ENCODE results near the gene FRMPD4. TPM values are rescaled to one million over a fixed set of nuclear protein-coding genes. Genes with fewer than 3 reads are reported as not detected.

Gene FRMPD4
- total RNA-seq, 1 donor from 2014 or later = 0.07 TPM

DNA sequence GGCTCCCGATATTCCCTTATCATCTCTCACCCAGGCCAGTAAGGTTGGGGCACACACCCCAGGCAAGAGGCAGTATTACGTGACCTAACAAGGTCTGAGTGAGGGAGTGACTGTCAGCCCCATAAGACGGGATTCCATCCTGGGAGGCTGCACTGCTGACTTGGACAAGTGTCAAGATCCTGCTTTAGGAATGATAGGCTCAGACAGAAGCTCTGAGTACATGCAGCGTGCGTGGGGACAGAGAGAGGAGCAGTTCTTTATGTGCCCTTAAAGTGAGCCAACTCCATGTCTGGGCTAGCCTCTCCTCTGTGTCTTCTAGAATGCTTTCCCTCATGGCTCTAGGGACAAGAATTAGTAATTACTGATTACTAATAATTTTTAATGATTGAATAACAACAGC lies 510.7 kb downstream of the FRMPD4 start:
- TF ChIP-seq, protein P1, sequence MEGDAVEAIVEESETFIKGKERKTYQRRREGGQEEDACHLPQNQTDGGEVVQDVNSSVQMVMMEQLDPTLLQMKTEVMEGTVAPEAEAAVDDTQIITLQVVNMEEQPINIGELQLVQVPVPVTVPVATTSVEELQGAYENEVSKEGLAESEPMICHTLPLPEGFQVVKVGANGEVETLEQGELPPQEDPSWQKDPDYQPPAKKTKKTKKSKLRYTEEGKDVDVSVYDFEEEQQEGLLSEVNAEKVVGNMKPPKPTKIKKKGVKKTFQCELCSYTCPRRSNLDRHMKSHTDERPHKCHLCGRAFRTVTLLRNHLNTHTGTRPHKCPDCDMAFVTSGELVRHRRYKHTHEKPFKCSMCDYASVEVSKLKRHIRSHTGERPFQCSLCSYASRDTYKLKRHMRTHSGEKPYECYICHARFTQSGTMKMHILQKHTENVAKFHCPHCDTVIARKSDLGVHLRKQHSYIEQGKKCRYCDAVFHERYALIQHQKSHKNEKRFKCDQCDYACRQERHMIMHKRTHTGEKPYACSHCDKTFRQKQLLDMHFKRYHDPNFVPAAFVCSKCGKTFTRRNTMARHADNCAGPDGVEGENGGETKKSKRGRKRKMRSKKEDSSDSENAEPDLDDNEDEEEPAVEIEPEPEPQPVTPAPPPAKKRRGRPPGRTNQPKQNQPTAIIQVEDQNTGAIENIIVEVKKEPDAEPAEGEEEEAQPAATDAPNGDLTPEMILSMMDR (conservative IDR thresholded peaks at IDR 0.05) = no peak
- Mint-ChIP-seq H3K9me3 (peaks cover 11% of the 10 kb centered on the region), H3K4me1 (no peaks in the 10 kb centered on the region), H3K36me3 (ENCODE audit: low read depth) (no peaks in the 10 kb centered on the region), H3K27ac (ENCODE audit: unreplicated experiment) (no peak overlapping the region), H3K27me3 (ENCODE audit: low read depth) (peaks cover 10% of the 10 kb centered on the region), H3K4me3 (no peak overlapping the region)
- DNase-seq (ENCODE audit: low read depth, low spot score) = no peak

DNA sequence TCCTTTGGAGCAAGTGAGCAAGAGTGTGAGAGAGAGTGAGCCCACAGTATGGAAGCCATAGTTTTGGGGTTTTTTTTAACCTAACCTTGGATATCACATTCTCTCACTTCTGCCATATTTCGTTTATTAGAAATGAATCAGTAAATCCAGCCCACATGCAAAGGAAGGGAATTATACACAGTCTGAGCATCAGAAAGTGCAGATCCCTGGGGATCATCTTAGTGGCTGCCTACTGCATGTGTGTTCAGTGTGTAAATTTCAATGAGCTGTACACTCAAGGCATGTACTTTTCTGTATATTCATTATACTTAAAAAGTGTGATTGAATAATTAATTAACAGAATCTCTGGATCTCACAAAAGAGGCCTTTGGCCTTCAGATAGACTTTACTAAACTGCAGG lies 519.2 kb downstream of the FRMPD4 start:
- Mint-ChIP-seq H3K27ac (ENCODE audit: unreplicated experiment) (no peak overlapping the region), H3K9me3 (peaks cover 8% of the 10 kb centered on the region), H3K4me1 (peaks cover 5% of the 10 kb centered on the region)

DNA sequence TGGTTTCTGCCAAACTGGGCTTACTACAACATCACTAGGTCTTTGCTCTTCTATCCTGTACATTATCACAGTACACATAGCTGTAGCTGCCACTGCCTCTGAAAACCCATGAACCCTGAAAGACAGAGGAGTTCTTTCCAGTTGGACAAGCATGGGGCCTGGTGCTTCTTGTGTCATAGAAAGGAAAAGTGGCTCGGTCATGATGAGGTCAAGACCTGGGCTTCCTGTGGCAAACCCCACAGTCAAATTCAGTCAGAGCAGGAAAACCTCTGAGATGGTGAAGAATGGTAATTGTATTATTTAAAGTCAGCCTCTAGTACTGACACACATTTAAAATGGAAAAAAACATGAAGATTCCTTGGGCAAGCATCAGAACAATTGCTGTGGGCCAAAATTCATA lies 519.6 kb downstream of the FRMPD4 start:
- peaks cover 5% of the 10 kb centered on the region for H3K4me1 Mint-ChIP-seq
- H3K9me3 Mint-ChIP-seq = peaks cover 9% of the 10 kb centered on the region
- H3K27me3 Mint-ChIP-seq (ENCODE audit: low read depth) = no peaks in the 10 kb centered on the region
- H3K4me3 Mint-ChIP-seq = no peak overlapping the region
- no peaks in the 10 kb centered on the region for H3K36me3 Mint-ChIP-seq (ENCODE audit: low read depth)
- no peak for DNase-seq (ENCODE audit: low read depth, low spot score)
- TF ChIP-seq, protein P1 (conservative IDR thresholded peaks at IDR 0.05) = no peak
- no peak overlapping the region for H3K27ac Mint-ChIP-seq (ENCODE audit: unreplicated experiment)

More for the DNA sequence above, 519.2 kb downstream of the FRMPD4 start:
- DNase-seq (ENCODE audit: low read depth, low spot score) = no peak
- H3K36me3 Mint-ChIP-seq (ENCODE audit: low read depth) = no peaks in the 10 kb centered on the region
- TF ChIP-seq, protein P1 (conservative IDR thresholded peaks at IDR 0.05) = no peak
- H3K4me3 Mint-ChIP-seq = no peak overlapping the region
- no peaks in the 10 kb centered on the region for H3K27me3 Mint-ChIP-seq (ENCODE audit: low read depth)

DNA sequence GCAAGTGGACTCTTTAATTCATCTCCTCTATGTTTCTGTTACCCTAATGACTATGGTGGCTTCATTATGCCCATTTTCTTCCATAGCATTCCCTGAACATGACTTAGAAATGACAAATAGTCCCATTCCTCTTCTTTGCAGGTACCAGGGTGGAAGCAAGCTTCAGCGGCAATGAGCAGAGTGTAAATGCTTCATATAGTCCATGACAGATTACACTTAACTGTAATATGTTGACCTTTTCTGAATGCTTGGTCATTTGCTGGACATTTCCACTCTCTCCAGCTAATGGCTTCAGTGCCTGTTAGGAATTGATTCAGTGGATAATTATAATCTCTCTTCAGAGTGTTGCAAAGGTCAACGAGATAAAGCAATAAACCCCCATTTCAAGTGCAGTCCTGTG lies 523.2 kb downstream of the FRMPD4 start:
- TF ChIP-seq, protein P1 (conservative IDR thresholded peaks at IDR 0.05) = no peak
- no peak overlapping the region for H3K27ac Mint-ChIP-seq (ENCODE audit: unreplicated experiment)
- no peak for DNase-seq (ENCODE audit: low read depth, low spot score)
- peaks cover 15% of the 10 kb centered on the region for H3K9me3 Mint-ChIP-seq
- no peaks in the 10 kb centered on the region for H3K27me3 Mint-ChIP-seq (ENCODE audit: low read depth)
- H3K36me3 Mint-ChIP-seq (ENCODE audit: low read depth) = no peaks in the 10 kb centered on the region
- H3K4me1 Mint-ChIP-seq = peaks cover 5% of the 10 kb centered on the region
- H3K4me3 Mint-ChIP-seq = no peak overlapping the region

DNA sequence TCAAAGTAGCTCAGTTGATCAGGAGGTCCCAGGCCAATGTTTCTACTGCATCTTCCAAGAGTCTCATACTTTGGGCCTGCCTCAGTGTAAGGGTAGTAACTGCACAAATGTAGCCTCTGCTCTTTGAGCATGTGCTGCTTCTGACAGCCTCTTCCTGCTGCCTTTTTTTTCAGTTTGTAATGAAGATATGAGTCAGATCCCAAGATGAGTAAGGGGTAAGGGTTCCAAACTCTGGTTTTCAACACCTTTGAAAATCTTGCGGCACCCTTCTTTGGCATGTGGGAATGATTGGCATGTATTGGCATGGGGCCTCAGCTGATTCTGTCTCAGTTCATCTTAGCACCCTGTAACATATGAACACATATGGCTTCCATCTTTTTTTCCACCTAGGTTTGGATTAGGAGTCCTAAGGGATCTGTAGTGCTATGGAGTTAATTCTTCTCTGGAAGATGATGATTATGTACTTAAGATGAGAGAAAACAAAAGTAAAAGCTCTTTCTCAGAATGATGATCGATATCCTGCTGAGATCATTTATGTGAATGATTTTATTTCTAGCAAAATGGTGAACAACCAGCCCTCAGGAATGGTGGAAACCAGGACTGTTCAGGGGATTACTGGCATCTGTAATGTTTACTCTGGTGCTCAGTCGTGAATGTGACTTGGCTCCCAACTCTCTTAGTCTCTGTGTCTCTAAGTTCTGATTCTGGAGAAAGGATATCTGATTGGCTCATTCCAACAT lies 534.3 kb downstream of the FRMPD4 start:
- Mint-ChIP-seq H3K27ac (ENCODE audit: unreplicated experiment) (no peak overlapping the region), H3K36me3 (ENCODE audit: low read depth) (no peaks in the 10 kb centered on the region), H3K9me3 (peaks cover 10% of the 10 kb centered on the region), H3K4me3 (no peak overlapping the region), H3K27me3 (ENCODE audit: low read depth) (no peaks in the 10 kb centered on the region), H3K4me1 (no peaks in the 10 kb centered on the region)
- TF ChIP-seq, protein P1 (conservative IDR thresholded peaks at IDR 0.05) = no peak
- DNase-seq (ENCODE audit: low read depth, low spot score) = no peak
